ENCODE results near the gene SH3D19. TPM values are rescaled to one million over a fixed set of nuclear protein-coding genes. Genes with fewer than 3 reads are reported as not detected.

The SH3D19 gene
- total RNA-seq, 4 donors from 2014 or later, result 117 to 200 (median 168) TPM

DNA sequence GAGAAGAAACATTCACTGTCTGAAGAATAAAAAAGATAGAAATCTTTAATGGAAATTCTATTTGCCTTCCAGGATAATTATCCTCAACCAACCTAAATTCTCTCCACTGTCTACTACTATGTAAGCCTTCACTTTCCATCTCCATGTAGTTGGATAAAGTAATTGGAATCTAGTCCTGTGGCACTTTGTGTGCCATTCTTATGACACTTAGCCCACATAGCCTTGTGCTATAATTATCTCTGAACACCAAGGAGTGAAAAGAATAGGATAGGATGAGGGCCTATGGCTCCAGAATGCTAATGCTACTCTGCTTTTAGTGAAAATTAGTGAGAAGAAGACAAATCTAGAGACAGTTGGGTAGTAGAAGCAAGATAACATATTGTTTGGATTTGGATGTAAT, 28.2 kb downstream of the SH3D19 start:
- H3K27ac ChIP-seq, result no peak overlapping the region
- no peak for ATAC-seq

DNA sequence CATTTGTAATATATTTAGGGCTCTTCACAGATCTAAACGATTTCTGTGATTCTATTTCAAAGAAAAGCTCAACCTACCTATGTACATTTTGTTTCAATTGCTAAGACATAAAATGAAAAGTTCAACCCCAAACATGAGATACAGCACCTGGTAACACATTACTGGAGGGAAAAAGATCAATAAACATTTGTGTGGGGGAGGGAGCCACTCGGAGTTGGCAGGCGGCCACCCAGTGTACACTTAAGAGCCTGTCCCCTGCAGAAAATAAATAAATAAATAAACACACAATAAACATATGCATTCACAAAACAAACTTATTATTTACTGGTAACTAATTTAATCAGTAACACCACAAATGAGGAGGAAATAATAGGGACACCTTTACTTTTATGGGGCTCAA, 29.2 kb downstream of the SH3D19 start:
- Histone ChIP-seq H3K27me3 (no peaks in the 10 kb centered on the region), H3K4me3 (no peak overlapping the region), H3K9me3 (no peaks in the 10 kb centered on the region), H3K27ac (no peak overlapping the region), H3K36me3 (no peaks in the 10 kb centered on the region), H3K4me1 (peaks cover 0 to 22% (median 3%) of the 10 kb centered on the region in 3 donors)
- TF ChIP-seq POLR2A (IDR thresholded peaks at IDR 0.05), result no peak
- TF ChIP-seq EP300 (IDR thresholded peaks at IDR 0.05), result no peak
- no peak for TF ChIP-seq POLR2AphosphoS5 (IDR thresholded peaks at IDR 0.05)
- TF ChIP-seq, protein P1, sequence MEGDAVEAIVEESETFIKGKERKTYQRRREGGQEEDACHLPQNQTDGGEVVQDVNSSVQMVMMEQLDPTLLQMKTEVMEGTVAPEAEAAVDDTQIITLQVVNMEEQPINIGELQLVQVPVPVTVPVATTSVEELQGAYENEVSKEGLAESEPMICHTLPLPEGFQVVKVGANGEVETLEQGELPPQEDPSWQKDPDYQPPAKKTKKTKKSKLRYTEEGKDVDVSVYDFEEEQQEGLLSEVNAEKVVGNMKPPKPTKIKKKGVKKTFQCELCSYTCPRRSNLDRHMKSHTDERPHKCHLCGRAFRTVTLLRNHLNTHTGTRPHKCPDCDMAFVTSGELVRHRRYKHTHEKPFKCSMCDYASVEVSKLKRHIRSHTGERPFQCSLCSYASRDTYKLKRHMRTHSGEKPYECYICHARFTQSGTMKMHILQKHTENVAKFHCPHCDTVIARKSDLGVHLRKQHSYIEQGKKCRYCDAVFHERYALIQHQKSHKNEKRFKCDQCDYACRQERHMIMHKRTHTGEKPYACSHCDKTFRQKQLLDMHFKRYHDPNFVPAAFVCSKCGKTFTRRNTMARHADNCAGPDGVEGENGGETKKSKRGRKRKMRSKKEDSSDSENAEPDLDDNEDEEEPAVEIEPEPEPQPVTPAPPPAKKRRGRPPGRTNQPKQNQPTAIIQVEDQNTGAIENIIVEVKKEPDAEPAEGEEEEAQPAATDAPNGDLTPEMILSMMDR (IDR thresholded peaks at IDR 0.05), result no peak
- 56 to 59% methylated on average over 3 of the region's 3 CpGs for WGBS, 2 donors (ENCODE audit: low coverage in 1 of 2)
- no peak for ATAC-seq

More for the DNA sequence above, 28.2 kb downstream of the SH3D19 start:
- peaks cover 0 to 31% (median 3%) of the 10 kb centered on the region in 3 donors for H3K4me1 ChIP-seq
- no peaks in the 10 kb centered on the region for H3K9me3 ChIP-seq
- no peaks in the 10 kb centered on the region for H3K36me3 ChIP-seq
- no peaks in the 10 kb centered on the region for H3K27me3 ChIP-seq
- H3K4me3 ChIP-seq, result no peak overlapping the region
- TF ChIP-seq, protein P1 (IDR thresholded peaks at IDR 0.05), result no peak
- TF ChIP-seq POLR2AphosphoS5 (IDR thresholded peaks at IDR 0.05) (no peak), POLR2A (IDR thresholded peaks at IDR 0.05) (no peak), EP300 (IDR thresholded peaks at IDR 0.05) (no peak)

DNA sequence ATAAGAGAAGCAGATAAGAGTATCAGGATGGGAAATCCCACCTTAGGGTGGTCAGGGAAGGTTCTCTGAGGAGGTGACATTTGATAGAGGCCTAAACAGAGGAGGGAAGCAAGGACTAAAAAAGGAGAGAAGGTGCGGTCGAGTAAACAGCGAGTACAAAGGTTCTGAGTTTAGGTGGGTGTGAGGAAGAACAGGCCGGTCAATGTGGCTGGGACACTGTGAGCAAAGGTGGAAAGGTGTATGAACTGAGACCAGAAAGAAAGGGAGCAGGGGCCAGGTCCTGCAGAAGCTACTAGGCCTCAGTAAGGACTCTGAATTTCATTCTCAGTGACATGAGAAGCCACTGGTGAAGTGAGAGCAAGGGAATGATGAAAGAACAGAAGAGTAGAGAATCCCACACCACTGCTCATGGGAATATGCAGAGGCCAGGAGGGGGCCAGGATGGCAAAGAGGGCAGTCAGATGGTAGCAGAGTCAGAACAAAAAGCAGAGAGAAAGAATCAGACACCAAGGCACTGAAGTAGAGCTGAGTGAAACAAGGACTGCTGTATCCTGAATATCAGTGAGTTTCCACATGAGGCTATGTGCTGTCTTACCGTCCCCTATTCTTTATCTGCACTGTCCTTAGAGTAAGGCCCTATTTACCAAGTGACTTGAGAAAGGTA, 30.4 kb downstream of the SH3D19 start:
- no peak for TF ChIP-seq EP300 (IDR thresholded peaks at IDR 0.05)
- TF ChIP-seq, protein P1 (IDR thresholded peaks at IDR 0.05), result no peak
- no peak for TF ChIP-seq POLR2A (IDR thresholded peaks at IDR 0.05)
- H3K27me3 ChIP-seq, result no peaks in the 10 kb centered on the region
- no peak for ATAC-seq
- no peak overlapping the region for H3K27ac ChIP-seq
- H3K4me3 ChIP-seq, result no peak overlapping the region
- peaks cover 0 to 22% (median 3%) of the 10 kb centered on the region in 3 donors for H3K4me1 ChIP-seq
- H3K9me3 ChIP-seq, result no peaks in the 10 kb centered on the region
- H3K36me3 ChIP-seq, result no peaks in the 10 kb centered on the region
- 87 to 95% methylated on average over 4 to 5 of the region's 5 CpGs for WGBS, 2 donors (ENCODE audit: low coverage in 1 of 2)

DNA sequence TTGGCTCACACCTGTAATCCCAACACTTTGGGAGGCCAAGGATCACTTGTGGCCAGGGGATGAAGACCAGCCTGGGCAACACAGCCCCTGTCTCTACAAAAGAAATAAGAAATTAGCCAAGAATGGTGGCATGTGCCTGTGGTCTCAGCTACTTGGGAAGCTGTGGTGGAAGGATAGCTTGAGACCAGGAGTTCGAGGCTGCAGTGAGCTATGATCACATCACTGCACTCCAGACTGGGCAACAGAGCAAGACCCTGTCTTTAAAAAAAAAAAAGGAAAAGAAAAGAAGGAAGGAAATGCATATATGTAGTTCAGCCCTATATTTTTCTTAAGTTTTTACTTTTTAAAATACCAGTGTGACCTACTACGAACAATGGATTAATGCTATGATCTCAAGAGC, 33.4 kb downstream of the SH3D19 start:
- H3K27me3 ChIP-seq, result no peaks in the 10 kb centered on the region
- H3K4me1 ChIP-seq, result peaks cover 0 to 13% (median under 1%) of the 10 kb centered on the region in 3 donors
- no peak overlapping the region for H3K4me3 ChIP-seq
- H3K27ac ChIP-seq, result no peak overlapping the region
- WGBS, 2 donors (ENCODE audit: low coverage in 1 of 2), result 92 to 98% methylated on average over 2 of the region's 2 CpGs
- H3K9me3 ChIP-seq, result no peaks in the 10 kb centered on the region
- no peak for ATAC-seq
- no peaks in the 10 kb centered on the region for H3K36me3 ChIP-seq
- TF ChIP-seq POLR2AphosphoS5 (IDR thresholded peaks at IDR 0.05) (no peak), EP300 (IDR thresholded peaks at IDR 0.05) (no peak), POLR2A (IDR thresholded peaks at IDR 0.05) (no peak)
- TF ChIP-seq, protein P1 (IDR thresholded peaks at IDR 0.05), result no peak

DNA sequence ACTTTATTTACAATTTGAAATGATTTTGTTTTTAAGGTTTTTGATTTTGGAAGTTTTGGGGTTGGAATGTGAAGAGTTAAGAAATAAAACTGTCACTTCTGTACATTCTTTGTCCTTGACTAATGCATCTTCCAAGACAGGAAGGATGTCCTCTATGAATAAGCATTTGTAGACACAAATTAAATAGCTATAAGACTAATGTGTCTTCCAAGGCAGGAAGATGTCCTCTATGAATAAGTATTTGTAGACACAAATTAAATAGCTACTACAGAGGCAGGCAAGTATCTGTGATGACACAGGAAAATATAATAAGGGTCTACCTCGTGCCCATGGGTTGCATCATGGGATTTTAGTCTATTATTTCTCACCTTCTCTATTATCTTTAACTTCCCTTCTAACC, 33.9 kb downstream of the SH3D19 start:
- no peaks in the 10 kb centered on the region for H3K9me3 ChIP-seq
- no peak for ATAC-seq
- WGBS, 2 donors (ENCODE audit: low coverage in 1 of 2), result 50% methylated on average over 1 of the region's 1 CpG
- no peak overlapping the region for H3K4me3 ChIP-seq
- peaks cover 0 to 8% (median 0%) of the 10 kb centered on the region in 3 donors for H3K4me1 ChIP-seq
- no peaks in the 10 kb centered on the region for H3K27me3 ChIP-seq
- H3K27ac ChIP-seq, result no peak overlapping the region
- no peak for TF ChIP-seq POLR2A (IDR thresholded peaks at IDR 0.05)
- TF ChIP-seq POLR2AphosphoS5 (IDR thresholded peaks at IDR 0.05), result no peak
- no peak for TF ChIP-seq EP300 (IDR thresholded peaks at IDR 0.05)
- TF ChIP-seq, protein P1 (IDR thresholded peaks at IDR 0.05), result no peak
- H3K36me3 ChIP-seq, result no peaks in the 10 kb centered on the region

Measured in gastroesophageal sphincter (tissue), 4 donors.